Osteoblast (primary cell): Measurements from ENCODE around the gene IFNB1. TPM values are rescaled to one million over a fixed set of nuclear protein-coding genes. Genes with fewer than 3 reads are reported as not detected.

Experiments
- DNase-seq: peaks from one replicate; pipeline ENCODE4 v3.0.0; 2011; ENCODE audit warnings: low spot score, mixed read lengths; ENCODE audit not compliant: insufficient read length; ENCODE audit errors: missing footprints
- H2AFZ ChIP-seq: 2 replicates; pipeline ENCODE4 v1.6.0; 2011; ENCODE audit warnings: mild to moderate bottlenecking, low read length
- H3K27ac ChIP-seq: 2 replicates; pipeline ENCODE4 v1.5.1; 2011; ENCODE audit warnings: mild to moderate bottlenecking, low read depth, low read length, moderate library complexity
- H3K27me3 ChIP-seq: 2 replicates; pipeline ENCODE4 v1.6.0; 2012; ENCODE audit warnings: mild to moderate bottlenecking, control low read depth, inconsistent platforms, low read length, moderate library complexity; ENCODE audit not compliant: insufficient read depth
- H3K36me3 ChIP-seq: 2 replicates; pipeline ENCODE4 v1.5.1; 2011; ENCODE audit warnings: mild to moderate bottlenecking, low read length, control low read depth, moderate library complexity; ENCODE audit not compliant: insufficient read depth
- H3K4me1 ChIP-seq: 2 replicates; pipeline ENCODE4 v1.5.1; 2011; ENCODE audit warnings: mild to moderate bottlenecking, low read length, control low read depth, moderate library complexity; ENCODE audit not compliant: insufficient read depth
- H3K4me2 ChIP-seq: 2 replicates; pipeline ENCODE4 v1.6.0; 2011; ENCODE audit warnings: mild to moderate bottlenecking, low read length; ENCODE audit not compliant: insufficient read depth
- H3K4me3 ChIP-seq: fragments of 200-600 bp; sonication (generic); 3 replicates; pipeline ENCODE4 v1.5.1; 2012; ENCODE audit warnings: mild to moderate bottlenecking, low read length, inconsistent platforms; ENCODE audit not compliant: insufficient read depth
- H3K79me2 ChIP-seq: 2 replicates; pipeline ENCODE4 v1.6.0; 2012; ENCODE audit warnings: mild to moderate bottlenecking, low read length, control low read depth, inconsistent platforms; ENCODE audit not compliant: insufficient read depth
- H3K9me3 ChIP-seq: 2 replicates; pipeline ENCODE4 v1.5.1; 2011; ENCODE audit warnings: low read depth, low read length, control low read depth
- H4K20me1 ChIP-seq: 2 replicates; pipeline ENCODE4 v1.6.0; 2012; ENCODE audit warnings: mild to moderate bottlenecking, low read length, control low read depth; ENCODE audit not compliant: insufficient read depth
- total RNA-seq: library from RNA; depleted of rRNA; stranded (reverse); fragments of >200 nt; gene quantifications from 2 replicates; pipeline ENCODE4 v1.2.3, GENCODE V29; 2012
- TF ChIP-seq, protein P1 (sequence below): IDR thresholded peaks from 2 replicates; pipeline ENCODE4 v1.5.1; 2011; ENCODE audit warnings: mild to moderate bottlenecking, low read depth, low read length, moderate library complexity; ENCODE audit errors: extremely low read depth

IFNB1 gene
- total RNA-seq, 1 donor, result not detected

DNA sequence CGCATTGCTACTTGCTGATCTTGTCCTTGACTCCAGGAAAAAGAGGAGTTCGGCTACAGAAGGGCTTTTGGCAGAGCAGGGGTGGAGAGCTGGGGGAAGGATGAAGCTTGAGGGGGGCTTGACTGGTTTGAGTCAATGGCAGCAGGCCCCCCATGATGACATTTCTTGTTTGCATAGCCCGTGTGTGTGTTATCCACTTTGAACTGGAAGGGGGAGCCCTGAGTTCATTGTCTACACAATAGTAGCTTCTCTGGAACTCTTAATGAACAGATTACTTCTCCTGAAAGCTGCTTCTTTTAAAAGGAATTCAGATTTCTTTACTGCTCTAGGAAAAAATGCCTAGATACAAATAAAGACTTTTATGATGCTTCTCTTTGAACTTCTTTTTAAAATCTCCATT is 2.3 kb downstream of the IFNB1 start:
- Histone ChIP-seq H3K27me3 (peaks cover 2% of the 10 kb centered on the region), H3K36me3 (no peaks in the 10 kb centered on the region), H3K9me3 (no peaks in the 10 kb centered on the region), H3K27ac (no peak overlapping the region), H3K4me2 (no peak overlapping the region), H4K20me1 (no peaks in the 10 kb centered on the region), H2AFZ (no peak overlapping the region), H3K4me1 (peaks cover 2% of the 10 kb centered on the region), H3K4me3 (no peak overlapping the region), H3K79me2 (no peaks in the 10 kb centered on the region)
- TF ChIP-seq, protein P1, sequence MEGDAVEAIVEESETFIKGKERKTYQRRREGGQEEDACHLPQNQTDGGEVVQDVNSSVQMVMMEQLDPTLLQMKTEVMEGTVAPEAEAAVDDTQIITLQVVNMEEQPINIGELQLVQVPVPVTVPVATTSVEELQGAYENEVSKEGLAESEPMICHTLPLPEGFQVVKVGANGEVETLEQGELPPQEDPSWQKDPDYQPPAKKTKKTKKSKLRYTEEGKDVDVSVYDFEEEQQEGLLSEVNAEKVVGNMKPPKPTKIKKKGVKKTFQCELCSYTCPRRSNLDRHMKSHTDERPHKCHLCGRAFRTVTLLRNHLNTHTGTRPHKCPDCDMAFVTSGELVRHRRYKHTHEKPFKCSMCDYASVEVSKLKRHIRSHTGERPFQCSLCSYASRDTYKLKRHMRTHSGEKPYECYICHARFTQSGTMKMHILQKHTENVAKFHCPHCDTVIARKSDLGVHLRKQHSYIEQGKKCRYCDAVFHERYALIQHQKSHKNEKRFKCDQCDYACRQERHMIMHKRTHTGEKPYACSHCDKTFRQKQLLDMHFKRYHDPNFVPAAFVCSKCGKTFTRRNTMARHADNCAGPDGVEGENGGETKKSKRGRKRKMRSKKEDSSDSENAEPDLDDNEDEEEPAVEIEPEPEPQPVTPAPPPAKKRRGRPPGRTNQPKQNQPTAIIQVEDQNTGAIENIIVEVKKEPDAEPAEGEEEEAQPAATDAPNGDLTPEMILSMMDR, result no peak
- DNase-seq, result no peak

DNA sequence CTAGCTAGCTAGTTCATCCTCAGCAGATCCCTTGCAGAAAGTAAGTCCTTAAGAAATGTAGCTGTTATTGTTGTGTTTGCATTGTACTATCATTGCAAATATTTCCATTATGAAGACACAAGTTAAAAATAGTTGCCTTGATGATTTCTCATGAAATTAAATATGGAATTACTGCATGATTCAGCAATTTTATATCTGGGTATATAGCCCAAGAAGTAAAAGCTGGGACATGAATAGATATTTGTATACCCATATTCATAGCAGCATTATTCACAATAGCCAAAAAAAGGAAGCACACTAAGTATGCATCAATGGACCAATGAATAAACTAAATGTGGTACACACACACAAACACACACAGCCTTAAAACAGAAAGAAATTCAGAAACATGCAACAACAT is 6.8 kb downstream of the IFNB1 start:
- no peaks in the 10 kb centered on the region for H3K36me3 ChIP-seq
- no peak overlapping the region for H2AFZ ChIP-seq
- H3K27me3 ChIP-seq, result no peaks in the 10 kb centered on the region
- H3K4me3 ChIP-seq, result no peak overlapping the region
- TF ChIP-seq, protein P1, result no peak
- no peak for DNase-seq
- H3K9me3 ChIP-seq, result no peaks in the 10 kb centered on the region
- no peak overlapping the region for H3K4me2 ChIP-seq
- no peak overlapping the region for H3K27ac ChIP-seq
- peaks cover 11% of the 10 kb centered on the region for H3K4me1 ChIP-seq
- H3K79me2 ChIP-seq, result no peaks in the 10 kb centered on the region
- H4K20me1 ChIP-seq, result no peaks in the 10 kb centered on the region

DNA sequence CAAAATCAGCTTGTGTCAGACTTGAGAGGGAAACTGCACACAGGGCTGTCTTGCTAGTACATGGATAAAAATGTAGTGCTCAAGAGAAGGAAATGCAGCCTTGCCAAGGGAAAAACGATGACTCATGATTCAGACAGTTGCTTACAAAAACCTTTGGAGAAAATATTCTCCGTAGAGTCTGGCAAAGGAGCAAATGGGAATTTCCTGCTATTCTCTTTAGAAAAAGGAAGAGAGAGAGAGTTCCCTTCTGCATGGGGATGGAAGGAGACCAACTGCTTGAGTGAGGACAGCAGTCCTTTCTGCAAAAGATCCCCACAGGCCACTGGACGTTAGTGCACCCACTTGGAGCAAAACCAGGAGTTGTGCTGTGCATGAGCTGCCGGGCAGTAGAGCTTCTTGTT is 7.6 kb downstream of the IFNB1 start:
- TF ChIP-seq, protein P1, result peak; percentile 40
- Histone ChIP-seq H2AFZ (peak overlapping the region; percentile 64), H3K36me3 (no peaks in the 10 kb centered on the region), H3K9me3 (no peaks in the 10 kb centered on the region), H3K4me3 (peak overlapping the region; percentile 44), H4K20me1 (no peaks in the 10 kb centered on the region), H3K27ac (peak overlapping the region; percentile 7), H3K79me2 (no peaks in the 10 kb centered on the region), H3K4me1 (peaks cover 11% of the 10 kb centered on the region), H3K27me3 (no peaks in the 10 kb centered on the region), H3K4me2 (peak overlapping the region; percentile 71)
- no peak for DNase-seq

DNA sequence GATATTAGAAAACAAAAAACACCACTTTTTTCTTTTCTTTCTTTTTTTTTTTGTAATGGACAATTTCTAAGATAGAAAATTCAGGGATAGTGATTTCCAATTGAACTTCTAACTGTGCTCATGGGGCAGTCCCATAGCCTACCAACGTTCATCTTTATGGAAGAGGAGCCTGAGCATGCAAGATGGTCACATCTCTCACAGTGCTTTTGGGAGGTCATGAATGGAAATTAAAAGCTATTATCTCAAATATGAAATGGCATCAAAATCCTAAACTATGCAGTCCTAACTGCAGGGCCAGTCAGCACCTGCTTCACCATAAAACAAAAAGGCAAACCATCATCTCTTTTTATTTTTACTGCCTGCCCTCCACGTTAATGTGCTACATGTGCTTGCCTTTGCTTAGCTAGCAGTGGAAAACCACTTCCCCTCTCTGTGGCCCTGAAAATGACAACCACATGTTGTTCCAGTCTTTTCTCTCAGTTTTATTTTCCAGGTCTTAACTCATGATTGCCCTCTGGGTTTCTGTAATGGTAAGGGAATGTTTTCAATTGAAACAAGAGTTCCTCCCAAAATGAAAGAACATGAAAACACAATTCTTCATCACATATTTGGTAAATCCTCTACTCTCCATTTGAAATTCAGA is 16.7 kb downstream of the IFNB1 start:
- H3K27ac ChIP-seq, result no peak overlapping the region
- no peak overlapping the region for H3K4me3 ChIP-seq
- H4K20me1 ChIP-seq, result no peaks in the 10 kb centered on the region
- H3K4me1 ChIP-seq, result no peaks in the 10 kb centered on the region
- H3K79me2 ChIP-seq, result no peaks in the 10 kb centered on the region
- H2AFZ ChIP-seq, result peak overlapping the region; percentile 67
- no peaks in the 10 kb centered on the region for H3K27me3 ChIP-seq
- no peak overlapping the region for H3K4me2 ChIP-seq
- DNase-seq, result no peak
- TF ChIP-seq, protein P1, result no peak
- H3K9me3 ChIP-seq, result no peaks in the 10 kb centered on the region
- no peaks in the 10 kb centered on the region for H3K36me3 ChIP-seq
